ENCODE results near the gene NADSYN1. TPM values are rescaled to one million over a fixed set of nuclear protein-coding genes. Genes with fewer than 3 reads are reported as not detected.

Gene NADSYN1
- total RNA-seq, 1 donor from 2014 or later: 66.7 TPM

GRCh38 chr11:71453918-71454304, 908 bp downstream of the NADSYN1 start:
- no peaks in the 10 kb centered on the region for H3K27me3 ChIP-seq (ENCODE audit: control insufficient read depth, insufficient read depth, low read length)
- DNase-seq (ENCODE audit: low read depth): no peak
- H3K36me3 ChIP-seq (ENCODE audit: control insufficient read depth, insufficient read depth, low read length): peaks cover 6% of the 10 kb centered on the region
- no peak for TF ChIP-seq CTCF (IDR thresholded peaks at IDR 0.05; ENCODE audit: insufficient read depth, low read length, poor library complexity, severe bottlenecking)
- H3K4me3 ChIP-seq (ENCODE audit: low read depth, low read length): peak overlapping the region; percentile 94

- no peak overlapping the region for H3K4me3 ChIP-seq (ENCODE audit: low read depth, low read length)
- DNase-seq (ENCODE audit: low read depth): no peak
- peaks cover 7% of the 10 kb centered on the region for H3K36me3 ChIP-seq (ENCODE audit: control insufficient read depth, insufficient read depth, low read length)
- TF ChIP-seq CTCF (IDR thresholded peaks at IDR 0.05; ENCODE audit: insufficient read depth, low read length, poor library complexity, severe bottlenecking): peak; percentile 9
- no peaks in the 10 kb centered on the region for H3K27me3 ChIP-seq (ENCODE audit: control insufficient read depth, insufficient read depth, low read length)
These were observed 1.6 kb downstream of the NADSYN1 start for GRCh38 chr11:71454470-71455113.

- Histone ChIP-seq H3K27me3 (ENCODE audit: control insufficient read depth, insufficient read depth, low read length) (no peaks in the 10 kb centered on the region), H3K36me3 (ENCODE audit: control insufficient read depth, insufficient read depth, low read length) (peaks cover 7% of the 10 kb centered on the region), H3K4me3 (ENCODE audit: low read depth, low read length) (no peak overlapping the region)
- TF ChIP-seq CTCF (IDR thresholded peaks at IDR 0.05; ENCODE audit: insufficient read depth, low read length, poor library complexity, severe bottlenecking): no peak
- DNase-seq (ENCODE audit: low read depth): no peak
These were observed 3.3 kb downstream of the NADSYN1 start for GRCh38 chr11:71456294-71456693.

- no peak for TF ChIP-seq CTCF (IDR thresholded peaks at IDR 0.05; ENCODE audit: insufficient read depth, low read length, poor library complexity, severe bottlenecking)
These were observed 3.8 kb downstream of the NADSYN1 start for GRCh38 chr11:71456831-71457230.

GRCh38 chr11:71458146-71459070, 5.4 kb downstream of the NADSYN1 start:
- Histone ChIP-seq H3K4me3 (ENCODE audit: low read depth, low read length) (no peak overlapping the region), H3K27me3 (ENCODE audit: control insufficient read depth, insufficient read depth, low read length) (no peaks in the 10 kb centered on the region), H3K36me3 (ENCODE audit: control insufficient read depth, insufficient read depth, low read length) (peaks cover 7% of the 10 kb centered on the region)
- DNase-seq (ENCODE audit: low read depth): no peak
- TF ChIP-seq CTCF (IDR thresholded peaks at IDR 0.05; ENCODE audit: insufficient read depth, low read length, poor library complexity, severe bottlenecking): no peak

More at GRCh38 chr11:71456831-71457230, 3.8 kb downstream of the NADSYN1 start:
- DNase-seq (ENCODE audit: low read depth): no peak
- no peaks in the 10 kb centered on the region for H3K27me3 ChIP-seq (ENCODE audit: control insufficient read depth, insufficient read depth, low read length)
- no peak overlapping the region for H3K4me3 ChIP-seq (ENCODE audit: low read depth, low read length)
- peaks cover 7% of the 10 kb centered on the region for H3K36me3 ChIP-seq (ENCODE audit: control insufficient read depth, insufficient read depth, low read length)
